ENCODE measurements around the gene TREM2. TPM values are rescaled to one million over a fixed set of nuclear protein-coding genes. Genes with fewer than 3 reads are reported as not detected.

TREM2 gene
- total and polyA plus RNA-seq, 10 of the 15 experiments (the other 5 are each of a cell fraction or from before 2014, with no cell fraction given): not detected

GRCh38 chr6:41164551-41165120 lies 1.7 kb upstream of the TREM2 start (continued):
- TF ChIP-seq CUX1 (IDR thresholded peaks at IDR 0.05; ENCODE audit: insufficient replicate concordance, low read depth, low read length): no peak

- no peak overlapping the region for H3K4me2 ChIP-seq (ENCODE audit: control insufficient read depth, insufficient read depth)
- H4K20me1 ChIP-seq (ENCODE audit: control insufficient read depth, insufficient read depth): no peaks in the 10 kb centered on the region
- no peak for DNase-seq (ENCODE audit: low read depth, low spot score)
- H3K36me3 ChIP-seq (ENCODE audit: control insufficient read depth in 2 of 2, insufficient read depth in 2 of 2, low read length in 1 of 2): no peaks in the 10 kb centered on the region
- H3K9ac ChIP-seq (ENCODE audit: control insufficient read depth, insufficient read depth, low read length): no peak overlapping the region
- H3K9me3 ChIP-seq (replicated peaks; ENCODE audit: control insufficient read depth, insufficient read depth, low read length): no peaks in the 10 kb centered on the region
- H3K27ac ChIP-seq (ENCODE audit: control insufficient read depth, insufficient read depth): no peak overlapping the region
- ChIA-PET SMC1A (ENCODE audit: uncharacterized antibody, unreplicated experiment) (no interaction called here), CTCF (no interaction called here), RAD21 (ENCODE audit: unreplicated experiment) (no interaction called here), POLR2A (no interaction called here)
- no peaks in the 10 kb centered on the region for H3K4me1 ChIP-seq (ENCODE audit: control insufficient read depth, insufficient read depth, low read length)
- no peak for FAIRE-seq
- in situ Hi-C loops (cut with MboI) (no loop called here), intact Hi-C loops (cut with micrococcal nuclease; ENCODE audit: unreplicated experiment) (no loop called here)
- no TSS peak for BruUV-seq (replicated peaks)
- TF ChIP-seq PAX8 (IDR thresholded peaks at IDR 0.05) (no peak), ASH2L (IDR thresholded peaks at IDR 0.05; ENCODE audit: borderline replicate concordance, low read depth) (no peak), SMAD1 (IDR thresholded peaks at IDR 0.05; ENCODE audit: low read depth, partially characterized antibody) (no peak), RELB (IDR thresholded peaks at IDR 0.05; ENCODE audit: low read depth) (no peak), FOXK2 (IDR thresholded peaks at IDR 0.05) (no peak), EGR1 (IDR thresholded peaks at IDR 0.05; ENCODE audit: borderline replicate concordance in 1 of 2, low read depth in 2 of 2, low read length in 2 of 2) (no peak), FOS (IDR thresholded peaks at IDR 0.05; ENCODE audit: borderline replicate concordance, extremely low read depth, insufficient read length) (no peak), BHLHE40 (IDR thresholded peaks at IDR 0.05; ENCODE audit: borderline replicate concordance in 1 of 2, low read depth in 2 of 2, low read length in 1 of 2) (no peak), DPF2 (IDR thresholded peaks at IDR 0.05) (no peak), RELA (IDR thresholded peaks at IDR 0.05; ENCODE audit: borderline replicate concordance, partially characterized antibody) (no peak), MTA3 (IDR thresholded peaks at IDR 0.05; ENCODE audit: borderline replicate concordance, low read length) (no peak), MYB (IDR thresholded peaks at IDR 0.05; ENCODE audit: borderline replicate concordance, low read depth, low read length) (no peak), JUNB (IDR thresholded peaks at IDR 0.05) (no peak), MTA2 (IDR thresholded peaks at IDR 0.05; ENCODE audit: low read depth) (no peak)
- H2AFZ ChIP-seq (ENCODE audit: control insufficient read depth, low read depth, low read length): no peak overlapping the region
- H3K4me3 ChIP-seq: no peak overlapping the region
- ATAC-seq: no peak
- 0% methylated on average over 1 of the region's 1 CpG for WGBS (ENCODE audit: insufficient coverage, insufficient replicate concordance, low lambda C conversion rate, missing lambda C conversion rate)
- H3K79me2 ChIP-seq (ENCODE audit: control insufficient read depth, insufficient read depth, low read length): no peaks in the 10 kb centered on the region
- H3K27me3 ChIP-seq (replicated peaks in 1 of 2; ENCODE audit: control insufficient read depth in 2 of 2, insufficient read depth in 2 of 2, low read length in 1 of 2): peaks cover 0 to 2% of the 10 kb centered on the region in 2 experiments; a peak in 1 of 4 replicates
Measured at GRCh38 chr6:41163419-41163717, 452 bp upstream of the TREM2 start.
